DOHH2 (cell line): ENCODE measurements around the gene SIGLEC11.
"Not testable (repeated sequence)": the region's sequence is repeated elsewhere in the genome, so short reads cannot be mapped to it uniquely, and the experiment has no call there.

ENCODE experiments used
- H3F3A ChIP-seq: fragments of 200-600 bp; sonication (generic), shearing (Covaris generic); 2 replicates; pipeline ENCODE4 v1.6.0; 2016; ENCODE audit warnings: antibody characterized with exemption, mild to moderate bottlenecking; ENCODE audit not compliant: control insufficient read depth, insufficient read depth
- H3K27ac ChIP-seq: fragments of 200-600 bp; sonication (generic); 2 replicates; pipeline ENCODE4 v1.5.1; 2014; ENCODE audit warnings: low read depth, mild to moderate bottlenecking, low read length, moderate library complexity
- H3K27me3 ChIP-seq: fragments of 200-600 bp; sonication (generic); 2 replicates; pipeline ENCODE4 v1.6.1; 2014; ENCODE audit warnings: mild to moderate bottlenecking, low read length, mixed read lengths; ENCODE audit not compliant: control insufficient read depth
- H3K36me3 ChIP-seq: fragments of 200-600 bp; sonication (generic); 2 replicates; pipeline ENCODE4 v1.6.1; 2014; ENCODE audit warnings: mild to moderate bottlenecking, low read length, moderate library complexity, mixed read lengths; ENCODE audit not compliant: control insufficient read depth
- H3K4me1 ChIP-seq: fragments of 200-600 bp; sonication (generic); 2 replicates; pipeline ENCODE4 v1.6.1; 2014; ENCODE audit warnings: mild to moderate bottlenecking, low read length, mixed read lengths; ENCODE audit not compliant: control insufficient read depth
- H3K4me2 ChIP-seq: fragments of 200-600 bp; sonication (generic); 2 replicates; pipeline ENCODE4 v1.6.0; 2014; ENCODE audit warnings: mild to moderate bottlenecking, low read length, moderate library complexity
- H3K4me3 ChIP-seq: fragments of 200-600 bp; sonication (generic); 2 replicates; pipeline ENCODE4 v1.5.1; 2014; ENCODE audit warnings: mild to moderate bottlenecking, low read length, mixed read lengths
- H3K79me2 ChIP-seq: fragments of 200-600 bp; sonication (generic); 2 replicates; pipeline ENCODE4 v1.6.1; 2014; ENCODE audit warnings: mild to moderate bottlenecking, low read length, mixed read lengths; ENCODE audit not compliant: control insufficient read depth
- H3K9me2 ChIP-seq: fragments of 200-600 bp; sonication (generic); replicated peaks from 2 replicates; pipeline ENCODE4 v1.6.1; 2014; ENCODE audit warnings: mild to moderate bottlenecking, low read length, mixed read lengths; ENCODE audit not compliant: control insufficient read depth
- H3K9me3 ChIP-seq: fragments of 200-600 bp; sonication (generic); 2 replicates; pipeline ENCODE4 v1.6.1; 2014; ENCODE audit warnings: antibody characterized with exemption, low read length, mixed read lengths; ENCODE audit not compliant: control insufficient read depth, insufficient read depth
- H4K20me1 ChIP-seq: fragments of 200-600 bp; sonication (generic); 2 replicates; pipeline ENCODE4 v1.6.0; 2014; ENCODE audit warnings: low read depth, mild to moderate bottlenecking, antibody characterized with exemption, low read length, moderate library complexity; ENCODE audit not compliant: control insufficient read depth, insufficient read depth
- EZH2phosphoT487 ChIP-seq: fragments of 200-600 bp; sonication (generic); IDR thresholded peaks from 2 replicates; pipeline ENCODE4 v1.6.1; 2017; ENCODE audit warnings: borderline replicate concordance, mild to moderate bottlenecking, antibody characterized with exemption, low read length, moderate library complexity, mixed read lengths
- TF ChIP-seq, protein P1 (sequence below): fragments of 200-600 bp; sonication (generic); IDR thresholded peaks from one replicate; pipeline ENCODE4 v1.5.1; 2014; ENCODE audit warnings: antibody characterized with exemption, mild to moderate bottlenecking, low read depth, low read length; ENCODE audit not compliant: poor library complexity, severe bottlenecking

The SIGLEC11 gene

DNA sequence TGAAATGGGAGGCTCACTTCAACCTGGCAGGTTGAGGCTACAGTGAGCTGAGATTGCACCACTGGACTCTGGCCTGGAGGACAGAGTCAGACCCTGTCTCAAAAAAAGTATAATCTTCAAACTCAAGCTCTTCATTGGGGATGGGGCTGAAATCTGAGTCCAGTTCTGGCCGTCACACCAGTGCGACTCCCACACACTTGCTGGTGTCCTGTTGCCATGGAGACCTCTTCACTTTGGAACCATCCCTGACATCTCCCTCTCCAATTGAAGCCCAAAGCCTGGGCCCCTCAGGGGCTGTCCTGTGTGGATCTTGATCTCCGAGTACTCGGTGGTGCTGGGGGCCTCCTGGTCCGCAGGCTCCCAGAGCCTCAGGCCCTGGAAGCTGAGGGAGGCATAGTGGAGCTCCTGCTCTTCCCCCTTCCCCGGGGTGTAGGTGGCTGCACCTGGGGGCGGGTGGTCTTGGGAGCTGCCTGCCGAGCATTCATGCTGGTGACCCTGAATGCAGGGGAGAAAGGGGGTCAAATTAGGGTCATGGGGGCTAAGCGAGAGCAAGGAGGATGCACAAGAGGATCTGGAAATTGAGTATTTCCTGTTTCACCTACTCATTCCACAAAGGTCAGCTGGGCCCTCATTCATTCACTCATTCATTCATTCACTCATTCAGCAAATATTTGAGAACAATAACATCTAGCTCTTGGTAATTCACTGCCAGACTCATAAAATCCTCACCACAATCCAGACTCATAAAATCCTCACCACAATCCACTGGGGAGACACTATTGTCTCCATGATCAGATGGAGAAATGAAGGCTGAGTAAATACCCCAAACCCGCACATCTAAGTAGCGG is 11.0 kb downstream of the SIGLEC11 start:
- H3K27me3 ChIP-seq = peaks cover 14% of the 10 kb centered on the region; the same call in 1 of the 2 replicates
- H3K79me2 ChIP-seq = no peaks in the 10 kb centered on the region

DNA sequence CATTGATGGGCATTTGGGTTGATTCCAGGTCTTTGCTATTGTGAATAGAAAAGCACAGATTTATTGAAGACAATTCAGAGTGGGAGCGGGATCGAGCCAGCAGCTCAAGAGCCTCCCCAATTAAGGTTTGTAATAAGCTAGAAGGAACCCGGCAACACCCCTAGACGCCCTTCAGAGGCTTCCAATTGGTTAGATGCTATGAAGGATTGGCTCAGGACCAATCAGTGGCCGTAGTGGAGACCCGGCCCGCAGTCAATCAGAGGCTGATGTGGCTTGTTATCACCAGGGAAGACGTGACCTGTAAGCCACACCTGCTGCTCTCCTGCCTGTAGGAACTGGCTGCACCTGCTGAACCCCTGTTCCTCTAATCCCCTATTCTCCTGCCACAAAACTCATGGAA is 14.6 kb downstream of the SIGLEC11 start:
- Histone ChIP-seq H3K36me3 (no peaks in the 10 kb centered on the region), H3K9me2 (no peaks in the 10 kb centered on the region), H3F3A (no peaks in the 10 kb centered on the region; the same call in 1 of the 2 replicates), H3K4me1 (0 out of 2 replicates have a peak, but pooled peaks cover 4% of the 10 kb centered on the region), H3K9me3 (no peaks in the 10 kb centered on the region), H3K27ac (no peak overlapping the region), H3K4me2 (no peak overlapping the region), H4K20me1 (no peaks in the 10 kb centered on the region), H3K4me3 (no peak overlapping the region), H3K79me2 (no peaks in the 10 kb centered on the region), H3K27me3 (peaks cover 6% of the 10 kb centered on the region; the same call in 1 of the 2 replicates)
- TF ChIP-seq, protein P1, sequence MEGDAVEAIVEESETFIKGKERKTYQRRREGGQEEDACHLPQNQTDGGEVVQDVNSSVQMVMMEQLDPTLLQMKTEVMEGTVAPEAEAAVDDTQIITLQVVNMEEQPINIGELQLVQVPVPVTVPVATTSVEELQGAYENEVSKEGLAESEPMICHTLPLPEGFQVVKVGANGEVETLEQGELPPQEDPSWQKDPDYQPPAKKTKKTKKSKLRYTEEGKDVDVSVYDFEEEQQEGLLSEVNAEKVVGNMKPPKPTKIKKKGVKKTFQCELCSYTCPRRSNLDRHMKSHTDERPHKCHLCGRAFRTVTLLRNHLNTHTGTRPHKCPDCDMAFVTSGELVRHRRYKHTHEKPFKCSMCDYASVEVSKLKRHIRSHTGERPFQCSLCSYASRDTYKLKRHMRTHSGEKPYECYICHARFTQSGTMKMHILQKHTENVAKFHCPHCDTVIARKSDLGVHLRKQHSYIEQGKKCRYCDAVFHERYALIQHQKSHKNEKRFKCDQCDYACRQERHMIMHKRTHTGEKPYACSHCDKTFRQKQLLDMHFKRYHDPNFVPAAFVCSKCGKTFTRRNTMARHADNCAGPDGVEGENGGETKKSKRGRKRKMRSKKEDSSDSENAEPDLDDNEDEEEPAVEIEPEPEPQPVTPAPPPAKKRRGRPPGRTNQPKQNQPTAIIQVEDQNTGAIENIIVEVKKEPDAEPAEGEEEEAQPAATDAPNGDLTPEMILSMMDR = no peak
- TF ChIP-seq EZH2phosphoT487 = no peak

More for the DNA sequence above, 11.0 kb downstream of the SIGLEC11 start:
- Histone ChIP-seq H3K4me2 (no peak overlapping the region), H3K27ac (no peak overlapping the region), H4K20me1 (no peaks in the 10 kb centered on the region), H3K4me1 (peaks cover 18% of the 10 kb centered on the region), H3K36me3 (no peaks in the 10 kb centered on the region), H3K9me3 (no peaks in the 10 kb centered on the region), H3K9me2 (no peaks in the 10 kb centered on the region), H3K4me3 (no peak overlapping the region), H3F3A (no peaks in the 10 kb centered on the region; the same call in 1 of the 2 replicates)
- TF ChIP-seq, protein P1 = no peak

DNA sequence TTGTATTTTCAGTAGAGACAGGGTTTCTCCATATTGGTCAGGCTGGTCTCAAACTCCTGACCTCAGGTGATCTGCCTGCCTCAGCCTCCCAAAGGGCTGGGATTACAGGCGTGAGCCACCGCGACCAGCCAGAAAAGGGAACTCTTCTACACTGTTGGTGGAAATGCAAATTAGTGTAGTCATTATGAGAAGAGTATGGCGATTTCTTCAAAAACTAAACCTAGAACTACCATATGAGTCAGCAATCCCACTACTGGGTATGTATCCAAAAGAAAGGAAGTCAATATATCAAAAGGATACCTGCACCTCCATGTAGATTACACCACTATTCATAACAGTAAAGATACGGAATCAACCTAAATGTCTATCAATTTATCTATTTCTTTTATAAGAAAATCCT is 16.4 kb downstream of the SIGLEC11 start:
- not testable (repeated sequence) for H3K27ac ChIP-seq, H3K4me3 ChIP-seq, H3K9me3 ChIP-seq, H3F3A ChIP-seq, H4K20me1 ChIP-seq, H3K9me2 ChIP-seq, H3K4me1 ChIP-seq, H3K27me3 ChIP-seq, H3K36me3 ChIP-seq, H3K4me2 ChIP-seq, H3K79me2 ChIP-seq

DNA sequence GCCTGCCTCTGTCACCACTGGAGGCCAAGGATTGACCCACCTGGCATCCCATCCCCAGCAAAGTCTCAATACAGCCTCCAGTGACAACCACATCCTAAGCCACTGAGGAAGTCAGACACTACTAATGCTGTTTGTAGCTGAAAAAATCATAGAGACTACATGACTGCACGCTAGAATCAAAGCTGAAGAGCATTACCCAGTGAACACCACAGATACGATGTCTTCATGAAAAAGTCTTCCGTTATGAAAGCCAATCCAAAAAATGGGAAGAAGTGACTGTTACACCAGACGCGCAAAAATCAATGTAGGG is 20.5 kb downstream of the SIGLEC11 start:
- Histone ChIP-seq H3K27ac (no peak overlapping the region), H3K27me3 (peaks cover 6% of the 10 kb centered on the region; the same call in 1 of the 2 replicates)

More for the DNA sequence above, 20.5 kb downstream of the SIGLEC11 start:
- Histone ChIP-seq H3K79me2 (no peaks in the 10 kb centered on the region), H3K9me3 (no peaks in the 10 kb centered on the region), H3K4me1 (0 out of 2 replicates have a peak, but pooled peaks cover 4% of the 10 kb centered on the region), H4K20me1 (no peaks in the 10 kb centered on the region), H3F3A (no peaks in the 10 kb centered on the region; the same call in 1 of the 2 replicates), H3K4me3 (no peak overlapping the region), H3K4me2 (no peak overlapping the region), H3K36me3 (no peaks in the 10 kb centered on the region), H3K9me2 (no peaks in the 10 kb centered on the region)
- TF ChIP-seq, protein P1 = peak; percentile 14
- no peak for TF ChIP-seq EZH2phosphoT487
